ENCODE data around the gene KIFAP3.

DNA sequence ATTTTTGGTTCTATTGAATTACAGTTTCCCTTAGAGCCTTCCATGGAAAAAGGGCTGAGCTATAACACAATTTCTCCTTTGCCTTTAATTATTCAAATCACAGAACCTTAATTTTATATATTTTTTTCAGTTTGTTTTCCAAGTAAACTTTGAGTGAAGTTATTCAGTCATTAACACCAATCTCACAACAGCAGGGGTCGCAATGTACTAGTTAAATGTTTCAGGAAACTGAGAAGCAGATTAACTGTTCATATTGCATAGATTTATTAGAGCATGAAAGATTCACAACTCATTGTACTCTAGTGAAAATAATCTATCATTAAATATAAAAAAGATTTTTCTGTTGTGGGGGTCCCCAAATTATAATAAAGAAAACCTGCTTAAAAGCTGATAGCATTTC is 64.1 kb downstream of the KIFAP3 start:
- TF ChIP-seq, protein P1, sequence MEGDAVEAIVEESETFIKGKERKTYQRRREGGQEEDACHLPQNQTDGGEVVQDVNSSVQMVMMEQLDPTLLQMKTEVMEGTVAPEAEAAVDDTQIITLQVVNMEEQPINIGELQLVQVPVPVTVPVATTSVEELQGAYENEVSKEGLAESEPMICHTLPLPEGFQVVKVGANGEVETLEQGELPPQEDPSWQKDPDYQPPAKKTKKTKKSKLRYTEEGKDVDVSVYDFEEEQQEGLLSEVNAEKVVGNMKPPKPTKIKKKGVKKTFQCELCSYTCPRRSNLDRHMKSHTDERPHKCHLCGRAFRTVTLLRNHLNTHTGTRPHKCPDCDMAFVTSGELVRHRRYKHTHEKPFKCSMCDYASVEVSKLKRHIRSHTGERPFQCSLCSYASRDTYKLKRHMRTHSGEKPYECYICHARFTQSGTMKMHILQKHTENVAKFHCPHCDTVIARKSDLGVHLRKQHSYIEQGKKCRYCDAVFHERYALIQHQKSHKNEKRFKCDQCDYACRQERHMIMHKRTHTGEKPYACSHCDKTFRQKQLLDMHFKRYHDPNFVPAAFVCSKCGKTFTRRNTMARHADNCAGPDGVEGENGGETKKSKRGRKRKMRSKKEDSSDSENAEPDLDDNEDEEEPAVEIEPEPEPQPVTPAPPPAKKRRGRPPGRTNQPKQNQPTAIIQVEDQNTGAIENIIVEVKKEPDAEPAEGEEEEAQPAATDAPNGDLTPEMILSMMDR (conservative IDR thresholded peaks at IDR 0.05) = peak; percentile 64
- no peak for TF ChIP-seq ZFX (IDR thresholded peaks at IDR 0.05)

Measured in C4-2B (cell line).